GM18526 (cell line): Measurements from ENCODE around the gene ZNF74.

ENCODE experiments used
- POLR2A ChIP-seq: IDR thresholded peaks from 3 replicates; pipeline ENCODE4 v1.6.1; 2011; ENCODE audit not compliant: insufficient read length; ENCODE audit errors: extremely low read depth

ZNF74 gene

GRCh38 chr22:20442485-20443284, 48.7 kb downstream of the ZNF74 start:
- no peak for TF ChIP-seq POLR2A

GRCh38 chr22:20444325-20444724, 50.4 kb downstream of the ZNF74 start:
- no peak for TF ChIP-seq POLR2A

- no peak for TF ChIP-seq POLR2A
Observed at GRCh38 chr22:20446383-20446970, 52.5 kb downstream of the ZNF74 start.

DNA sequence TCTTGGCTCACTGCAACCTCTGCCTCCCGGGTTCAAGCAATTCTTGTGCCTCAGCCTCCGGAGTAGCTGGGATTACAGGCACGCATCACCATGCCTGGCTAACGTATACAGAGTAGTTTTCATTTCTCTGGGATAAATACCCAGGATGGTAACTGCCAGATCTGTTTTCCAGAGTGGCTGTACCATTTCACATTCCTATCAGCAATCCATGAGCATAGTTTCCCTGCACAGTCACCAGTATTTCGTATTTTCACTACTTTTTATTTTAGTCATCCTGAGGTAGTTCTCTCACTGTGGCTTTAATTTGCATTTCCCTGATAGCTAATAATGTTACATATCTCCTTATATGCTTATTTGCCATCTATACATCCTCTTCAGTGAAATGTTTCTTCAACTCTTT, 54.7 kb downstream of the ZNF74 start:
- no peak for TF ChIP-seq POLR2A

DNA sequence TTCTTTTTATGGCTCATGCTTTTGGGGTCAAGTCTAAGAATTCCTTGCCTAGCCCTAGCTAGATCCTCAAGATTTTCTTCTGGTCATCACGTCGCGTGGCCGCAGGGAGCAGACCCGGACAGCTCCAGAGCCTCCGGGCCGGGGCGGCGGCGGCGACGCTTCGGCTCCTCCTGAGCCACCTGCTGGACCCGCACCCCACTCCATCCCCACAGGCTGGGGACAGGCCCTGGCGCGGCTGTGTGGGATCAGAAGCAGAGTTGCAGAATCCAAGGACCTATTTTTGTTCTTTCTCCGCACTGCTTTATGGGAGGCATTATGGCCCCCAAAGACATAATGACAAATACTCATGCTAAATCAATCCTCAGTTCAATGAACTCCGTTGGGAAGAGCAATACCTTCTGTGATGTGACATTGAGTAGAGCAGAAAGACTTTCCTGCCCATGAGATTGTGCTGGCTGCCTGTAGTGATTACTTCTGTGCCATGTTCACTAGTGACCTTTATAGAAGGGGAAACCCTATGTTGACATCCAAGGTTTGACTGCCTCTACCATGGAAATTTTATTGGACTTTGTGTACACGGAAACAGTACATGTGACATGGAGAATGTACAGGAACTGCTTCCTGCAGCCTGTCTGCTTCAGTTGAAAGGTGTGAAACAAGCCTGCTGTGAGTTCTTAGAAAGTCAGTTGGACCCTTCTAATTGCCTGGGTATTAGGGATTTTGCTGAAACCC, 56.0 kb downstream of the ZNF74 start:
- TF ChIP-seq POLR2A, result no peak

DNA sequence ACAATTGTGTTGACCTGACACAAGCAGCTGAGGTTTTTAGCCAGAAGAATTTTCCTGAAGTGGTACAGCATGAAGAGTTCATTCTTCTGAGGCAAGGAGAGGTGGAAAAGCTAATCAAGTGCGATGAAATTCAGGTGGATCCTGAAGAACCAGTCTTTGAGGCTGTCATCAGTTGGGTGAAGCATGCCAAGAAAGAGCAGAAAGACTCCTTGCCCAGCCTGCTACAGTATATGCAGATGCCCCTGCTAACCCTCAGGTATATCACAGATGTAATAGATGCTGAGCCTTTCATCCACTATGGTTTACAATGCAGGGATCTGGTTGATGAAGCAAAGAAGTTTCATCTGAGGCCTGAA, 56.6 kb downstream of the ZNF74 start:
- TF ChIP-seq POLR2A, result no peak

DNA sequence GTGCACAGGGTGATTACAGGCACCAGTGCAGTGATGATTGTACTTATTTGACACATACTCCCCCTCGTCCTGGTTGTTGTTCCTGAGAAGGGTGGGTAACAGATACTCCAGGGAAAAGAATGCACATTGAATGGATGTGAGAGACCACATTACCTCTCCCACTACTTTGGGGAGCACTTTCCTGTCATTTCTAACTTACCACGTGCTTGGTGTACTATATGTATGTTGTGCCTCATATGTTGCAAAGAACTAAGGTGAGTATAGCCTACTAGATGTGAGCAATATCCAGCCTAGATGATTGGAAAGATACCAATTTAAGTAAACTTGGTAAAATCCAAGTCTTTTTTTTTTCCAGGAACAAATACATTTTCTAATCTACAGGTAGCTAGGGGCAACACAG, 58.0 kb downstream of the ZNF74 start:
- TF ChIP-seq POLR2A, result no peak

DNA sequence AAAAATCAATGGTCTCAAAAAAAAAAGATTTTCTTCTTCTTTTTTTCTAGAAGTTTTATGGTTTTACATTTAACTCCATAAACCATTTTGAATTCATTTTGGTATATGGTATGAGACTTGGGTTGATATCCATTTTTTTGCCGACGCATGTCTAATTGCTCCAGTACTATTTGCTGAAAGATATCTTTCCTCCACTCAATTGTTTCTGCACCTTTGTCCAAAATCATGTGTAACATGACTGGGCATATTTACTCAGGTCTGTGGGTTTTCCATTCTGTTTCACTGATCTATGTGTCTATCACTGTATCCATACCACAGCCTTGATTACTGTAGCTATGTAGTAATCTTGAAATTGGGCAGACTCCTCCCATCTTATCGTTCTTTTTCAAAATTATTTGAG, 59.3 kb downstream of the ZNF74 start:
- TF ChIP-seq POLR2A, result no peak

DNA sequence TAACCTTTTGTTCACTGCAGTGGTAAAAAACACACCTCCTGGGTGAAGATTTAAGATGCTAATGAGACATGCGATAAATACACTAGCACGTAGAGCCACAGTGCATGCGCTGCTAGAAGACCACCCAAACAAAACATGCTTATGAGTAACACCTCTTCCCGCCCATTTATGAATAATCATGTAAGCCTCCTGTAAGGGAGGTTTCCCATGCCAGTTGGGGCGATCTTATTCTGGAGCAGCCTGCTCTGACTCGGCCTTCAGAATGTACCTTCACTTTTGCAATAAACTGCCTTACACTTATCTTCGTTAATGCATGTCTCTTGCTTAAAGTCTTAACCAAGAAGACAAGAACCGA, 61.7 kb downstream of the ZNF74 start:
- TF ChIP-seq POLR2A, result no peak

DNA sequence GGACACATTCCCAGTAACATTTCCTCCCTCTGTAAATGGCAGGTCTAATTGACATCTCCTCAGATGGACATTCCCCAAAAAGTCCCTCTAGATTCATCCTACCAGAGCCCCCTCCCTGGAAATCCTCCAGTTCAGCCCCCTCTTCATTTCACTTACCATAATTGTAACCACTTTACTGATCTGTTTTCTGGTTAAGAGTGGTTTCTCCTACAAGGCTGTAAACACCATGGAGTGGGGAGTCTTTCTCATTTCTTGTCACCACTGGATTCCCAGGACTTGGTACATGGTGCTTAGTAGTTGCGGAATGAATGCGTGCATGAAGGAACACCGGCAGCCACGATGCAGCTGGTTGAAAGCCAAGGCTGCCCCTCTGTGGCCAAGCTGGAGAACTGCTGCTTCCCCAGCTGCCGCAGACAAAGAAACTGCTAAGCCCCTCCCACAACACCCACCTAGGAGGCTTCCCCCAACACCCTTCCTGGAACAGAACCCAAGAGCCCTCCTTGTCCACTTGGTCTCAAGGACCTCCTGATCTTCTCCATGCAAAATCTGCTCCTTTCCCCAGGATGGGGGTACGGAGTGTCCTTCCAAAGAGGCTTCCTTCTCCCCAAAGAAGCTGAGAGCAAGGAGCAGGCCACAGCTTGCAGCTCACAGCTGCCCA, 62.2 kb downstream of the ZNF74 start:
- TF ChIP-seq POLR2A, result no peak

GRCh38 chr22:20456722-20457076, 62.7 kb downstream of the ZNF74 start:
- no peak for TF ChIP-seq POLR2A

- no peak for TF ChIP-seq POLR2A
Observed at GRCh38 chr22:20457506-20458240, 63.7 kb downstream of the ZNF74 start.
